Measurements from ENCODE around the gene SH3PXD2B.

DNA sequence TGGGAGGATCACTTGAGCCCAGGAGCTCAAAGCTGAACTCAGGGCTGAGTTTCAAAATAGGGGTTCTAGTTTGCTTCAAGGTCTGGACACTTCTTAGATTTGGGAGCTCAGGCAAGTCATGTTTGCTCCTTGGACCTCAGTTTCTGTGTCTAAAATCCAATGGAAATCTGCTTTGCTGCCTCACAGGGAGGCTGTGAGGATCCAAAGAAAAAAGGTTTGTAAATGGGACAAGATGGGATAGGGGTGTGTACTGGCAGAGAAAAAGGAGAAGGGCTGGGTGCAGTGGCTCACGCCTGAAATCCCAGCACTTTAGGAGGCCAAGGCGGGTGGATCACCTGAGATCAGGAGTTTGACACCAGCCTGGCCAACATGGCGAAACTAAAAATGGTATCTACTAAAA is 39.6 kb upstream of the SH3PXD2B start:
- no peak for TF ChIP-seq CTCF (IDR thresholded peaks at IDR 0.05; ENCODE audit: insufficient read depth, low read length)
- TF ChIP-seq, protein P1, sequence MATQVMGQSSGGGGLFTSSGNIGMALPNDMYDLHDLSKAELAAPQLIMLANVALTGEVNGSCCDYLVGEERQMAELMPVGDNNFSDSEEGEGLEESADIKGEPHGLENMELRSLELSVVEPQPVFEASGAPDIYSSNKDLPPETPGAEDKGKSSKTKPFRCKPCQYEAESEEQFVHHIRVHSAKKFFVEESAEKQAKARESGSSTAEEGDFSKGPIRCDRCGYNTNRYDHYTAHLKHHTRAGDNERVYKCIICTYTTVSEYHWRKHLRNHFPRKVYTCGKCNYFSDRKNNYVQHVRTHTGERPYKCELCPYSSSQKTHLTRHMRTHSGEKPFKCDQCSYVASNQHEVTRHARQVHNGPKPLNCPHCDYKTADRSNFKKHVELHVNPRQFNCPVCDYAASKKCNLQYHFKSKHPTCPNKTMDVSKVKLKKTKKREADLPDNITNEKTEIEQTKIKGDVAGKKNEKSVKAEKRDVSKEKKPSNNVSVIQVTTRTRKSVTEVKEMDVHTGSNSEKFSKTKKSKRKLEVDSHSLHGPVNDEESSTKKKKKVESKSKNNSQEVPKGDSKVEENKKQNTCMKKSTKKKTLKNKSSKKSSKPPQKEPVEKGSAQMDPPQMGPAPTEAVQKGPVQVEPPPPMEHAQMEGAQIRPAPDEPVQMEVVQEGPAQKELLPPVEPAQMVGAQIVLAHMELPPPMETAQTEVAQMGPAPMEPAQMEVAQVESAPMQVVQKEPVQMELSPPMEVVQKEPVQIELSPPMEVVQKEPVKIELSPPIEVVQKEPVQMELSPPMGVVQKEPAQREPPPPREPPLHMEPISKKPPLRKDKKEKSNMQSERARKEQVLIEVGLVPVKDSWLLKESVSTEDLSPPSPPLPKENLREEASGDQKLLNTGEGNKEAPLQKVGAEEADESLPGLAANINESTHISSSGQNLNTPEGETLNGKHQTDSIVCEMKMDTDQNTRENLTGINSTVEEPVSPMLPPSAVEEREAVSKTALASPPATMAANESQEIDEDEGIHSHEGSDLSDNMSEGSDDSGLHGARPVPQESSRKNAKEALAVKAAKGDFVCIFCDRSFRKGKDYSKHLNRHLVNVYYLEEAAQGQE (IDR thresholded peaks at IDR 0.05; ENCODE audit: insufficient replicate concordance, low read depth) = no peak
- TF ChIP-seq SPI1 (IDR thresholded peaks at IDR 0.05; ENCODE audit: borderline replicate concordance, low read depth) = no peak
- TF ChIP-seq POLR2AphosphoS5 (IDR thresholded peaks at IDR 0.05; ENCODE audit: low read depth) = no peak
- no peak for TF ChIP-seq GABPA (IDR thresholded peaks at IDR 0.05; ENCODE audit: low read depth)
